GM13976 (cell line): ENCODE data around the gene MYH4.

Experiments
- DNase-seq: peaks from one replicate; pipeline ENCODE4 v3.0.0; 2012; ENCODE audit warnings: low spot score
- CTCF ChIP-seq: IDR thresholded peaks from 2 replicates; pipeline ENCODE4 v1.5.1; 2012; ENCODE audit warnings: borderline replicate concordance, mild to moderate bottlenecking; ENCODE audit not compliant: insufficient read depth; ENCODE audit errors: extremely low read depth, missing control alignments, control extremely low read depth
- in situ Hi-C: fragments of 300-500 bp; cut with MboI; formaldehyde crosslinking; loops from one replicate; pipeline ENCODE4 v1.12.0; 2022; ENCODE audit warnings: low sequenced_read_pairs, mixed read lengths, inconsistent platforms; ENCODE audit not compliant: unreplicated experiment

Gene MYH4

GRCh38 chr17:10460062-10460461 lies 9.3 kb downstream of the MYH4 start:
- TF ChIP-seq CTCF: no peak
- in situ Hi-C loops: no loop called here
- DNase-seq: no peak

GRCh38 chr17:10458701-10459100 lies 10.7 kb downstream of the MYH4 start:
- no peak for TF ChIP-seq CTCF
- no peak for DNase-seq
- in situ Hi-C loops: no loop called here

- in situ Hi-C loops: no loop called here
- no peak for TF ChIP-seq CTCF
- DNase-seq: no peak
Measured at GRCh38 chr17:10457952-10458351, 11.4 kb downstream of the MYH4 start.

GRCh38 chr17:10447026-10447931 lies 22.1 kb downstream of the MYH4 start:
- in situ Hi-C loops: no loop called here
- TF ChIP-seq CTCF: no peak
- no peak for DNase-seq

GRCh38 chr17:10439816-10440215 lies 29.5 kb downstream of the MYH4 start:
- TF ChIP-seq CTCF: no peak
- in situ Hi-C loops: no loop called here
- DNase-seq: no peak

- in situ Hi-C loops: no loop called here
- no peak for TF ChIP-seq CTCF
- DNase-seq: no peak
Measured at GRCh38 chr17:10435096-10435495, 34.3 kb downstream of the MYH4 start.

- no peak for DNase-seq
- TF ChIP-seq CTCF: no peak
- in situ Hi-C loops: no loop called here
Measured at GRCh38 chr17:10429421-10430045, 39.8 kb downstream of the MYH4 start.
